Vagina (tissue), 2 donors: ENCODE results near the gene WASF3. TPM values are rescaled to one million over a fixed set of nuclear protein-coding genes. Genes with fewer than 3 reads are reported as not detected.

ENCODE experiments used
- DNase-seq, 2 donors: peaks; one replicate each; pipeline ENCODE4 v3.0.0-alpha.2; 2017; ENCODE audit errors: extremely low spot score in 2 of 2
- H3K27ac ChIP-seq: fragments of 200-600 bp; sonication (generic); one replicate; pipeline ENCODE4 v1.5.1; 2019
- H3K27me3 ChIP-seq: fragments of 200-600 bp; sonication (generic); one replicate; pipeline ENCODE4 v1.5.1; 2019
- H3K36me3 ChIP-seq, 2 donors: fragments of 200-600 bp; sonication (generic); one replicate each; pipeline ENCODE4 v1.5.1; 2017 to 2019
- H3K4me1 ChIP-seq: fragments of 200-600 bp; sonication (generic); one replicate; pipeline ENCODE4 v1.5.1; 2019
- H3K4me3 ChIP-seq, 2 donors: fragments of 200-600 bp; sonication (generic); 1 replicate in 1 of 2; 2 replicates in 1 of 2; pipeline ENCODE4 v1.5.1; 2016 to 2019
- H3K9me3 ChIP-seq: fragments of 200-600 bp; sonication (generic); one replicate; pipeline ENCODE4 v1.5.1; 2019
- CTCF ChIP-seq, 3 experiments: fragments of 450-650 bp in 2 of 3; fragments of 200-600 bp in 1 of 3; sonication (generic) in 1 of 3; IDR thresholded peaks; one replicate each; pipeline ENCODE4 v1.5.1; 2017 to 2019; ENCODE audit warnings: antibody characterized with exemption in 3 of 3, mild to moderate bottlenecking in 2 of 3, moderate library complexity in 2 of 3
- POLR2A ChIP-seq, 2 donors: fragments of 450-650 bp; IDR thresholded peaks; one replicate each; pipeline ENCODE4 v1.6.1; 2017; ENCODE audit warnings: antibody characterized with exemption in 2 of 2, mild to moderate bottlenecking in 2 of 2, moderate library complexity in 2 of 2
- POLR2AphosphoS5 ChIP-seq, 2 donors: sonication (generic); formaldehyde crosslinking; IDR thresholded peaks; one replicate each; pipeline ENCODE4 v1.9.0; 2017; ENCODE audit warnings: antibody characterized with exemption in 2 of 2, mild to moderate bottlenecking in 2 of 2, low read depth in 1 of 2; ENCODE audit not compliant: insufficient read depth in 1 of 2
- intact Hi-C: fragments of 100-400 bp; cut with DNase I; formaldehyde crosslinking; loops from one replicate; pipeline ENCODE4 v1.15.1; 2023
- total RNA-seq: library from RNA; depleted of rRNA; stranded (reverse); fragments of >200 nt; gene quantifications from one replicate; pipeline ENCODE4 v1.2.3, GENCODE V29; 2016

WASF3 gene
- total RNA-seq, 1 donor from 2014 or later: 20.4 TPM

GRCh38 chr13:26693749-26694463, 136.4 kb downstream of the WASF3 start:
- no peak for DNase-seq
- no peak for TF ChIP-seq CTCF (IDR thresholded peaks at IDR 0.05)
- no peak for TF ChIP-seq POLR2A (IDR thresholded peaks at IDR 0.05)
- TF ChIP-seq POLR2AphosphoS5 (IDR thresholded peaks at IDR 0.05; ENCODE audit: insufficient read depth in 1 of 2, low read depth in 1 of 2): no peak
- Histone ChIP-seq H3K27me3 (no peaks in the 10 kb centered on the region), H3K36me3 (no peaks in the 10 kb centered on the region), H3K4me3 (no peak overlapping the region), H3K4me1 (no peaks in the 10 kb centered on the region), H3K9me3 (no peaks in the 10 kb centered on the region), H3K27ac (no peak overlapping the region)
- intact Hi-C loops: loop anchor here (10.0 kb wide), 1 partner anchor 439 kb away; the partner anchor contains the start of gene CDK8

GRCh38 chr13:26694609-26695359, 137.3 kb downstream of the WASF3 start:
- Histone ChIP-seq H3K9me3 (no peaks in the 10 kb centered on the region), H3K27me3 (no peaks in the 10 kb centered on the region), H3K4me1 (no peaks in the 10 kb centered on the region), H3K27ac (no peak overlapping the region), H3K4me3 (no peak overlapping the region), H3K36me3 (no peaks in the 10 kb centered on the region)
- TF ChIP-seq CTCF (IDR thresholded peaks at IDR 0.05): no peak
- TF ChIP-seq POLR2A (IDR thresholded peaks at IDR 0.05): no peak
- TF ChIP-seq POLR2AphosphoS5 (IDR thresholded peaks at IDR 0.05; ENCODE audit: insufficient read depth in 1 of 2, low read depth in 1 of 2): no peak
- DNase-seq: no peak
- intact Hi-C loops: loop anchor here (5.0 to 10.0 kb wide), 3 partner anchors 212 to 507 kb away; partner anchors contain the start of gene CDK8

- Histone ChIP-seq H3K9me3 (no peaks in the 10 kb centered on the region), H3K4me1 (no peaks in the 10 kb centered on the region), H3K36me3 (no peaks in the 10 kb centered on the region), H3K27ac (no peak overlapping the region), H3K4me3 (no peak overlapping the region), H3K27me3 (no peaks in the 10 kb centered on the region)
- no peak for DNase-seq
- intact Hi-C loops: loop anchor here (5.0 to 10.0 kb wide), 3 partner anchors 213 to 508 kb away; partner anchors contain the start of gene CDK8
- TF ChIP-seq POLR2AphosphoS5 (IDR thresholded peaks at IDR 0.05; ENCODE audit: insufficient read depth in 1 of 2, low read depth in 1 of 2): no peak
- TF ChIP-seq CTCF (IDR thresholded peaks at IDR 0.05): no peak
- no peak for TF ChIP-seq POLR2A (IDR thresholded peaks at IDR 0.05)
Observed at GRCh38 chr13:26695360-26695705, 137.8 kb downstream of the WASF3 start.

- H3K27ac ChIP-seq: no peak overlapping the region
- H3K9me3 ChIP-seq: no peaks in the 10 kb centered on the region
- H3K4me1 ChIP-seq: no peaks in the 10 kb centered on the region
- H3K36me3 ChIP-seq: no peaks in the 10 kb centered on the region
- intact Hi-C loops: loop anchor here (5.0 to 10.0 kb wide), 3 partner anchors 214 to 509 kb away; partner anchors contain the start of gene CDK8
- no peak overlapping the region for H3K4me3 ChIP-seq
- DNase-seq: no peak
- no peaks in the 10 kb centered on the region for H3K27me3 ChIP-seq
- TF ChIP-seq POLR2AphosphoS5 (IDR thresholded peaks at IDR 0.05; ENCODE audit: insufficient read depth in 1 of 2, low read depth in 1 of 2) (no peak), CTCF (IDR thresholded peaks at IDR 0.05) (no peak), POLR2A (IDR thresholded peaks at IDR 0.05) (no peak)
Observed at GRCh38 chr13:26695891-26696311, 138.4 kb downstream of the WASF3 start.
